HEK293 (cell line): ENCODE data around the gene PDZD8.

Source experiments
- CTCF ChIA-PET: fragments of 350-600 bp; formaldehyde crosslinking; extraction: SDS; loops from one replicate; lab custom pipeline; 2021; ENCODE audit warnings: antibody characterized with exemption; lab: Yijun Ruan, JAX
- POLR2A ChIA-PET: fragments of 300-600 bp; formaldehyde crosslinking; extraction: SDS; loops from one replicate; lab custom pipeline; 2020; ENCODE audit warnings: antibody characterized with exemption, inconsistent platforms; lab: Yijun Ruan, JAX
- H3K27ac ChIP-seq: fragments of 200-500 bp; sonication (Bioruptor generic); 2 replicates; pipeline ENCODE4 v1.5.1; 2014; ENCODE audit warnings: low read depth, low read length, control low read depth, inconsistent platforms; ENCODE audit errors: extremely low read depth
- H3K36me3 ChIP-seq, 2 experiments: fragments of 200-500 bp in 1 of 2; sonication (Bioruptor generic) in 1 of 2; 1 replicate in 1 of 2; 2 replicates in 1 of 2; pipeline ENCODE4 v1.5.1; 2014 to 2017; ENCODE audit warnings: inconsistent platforms in 2 of 2, low read length in 2 of 2; ENCODE audit not compliant: control insufficient read depth in 2 of 2, insufficient read depth in 1 of 2
- H3K4me1 ChIP-seq: fragments of 200-500 bp; sonication (Bioruptor generic); 2 replicates; pipeline ENCODE4 v1.5.1; 2014; ENCODE audit warnings: mild to moderate bottlenecking, low read length, inconsistent platforms; ENCODE audit not compliant: control insufficient read depth, insufficient read depth
- H3K4me3 ChIP-seq: 2 replicates; pipeline ENCODE4 v1.5.1; 2011; ENCODE audit warnings: low read depth, mild to moderate bottlenecking, control low read depth, low read length, moderate library complexity
- H3K9me3 ChIP-seq: fragments of 200-500 bp; sonication (Bioruptor generic); 2 replicates; pipeline ENCODE4 v1.5.1; 2014; ENCODE audit warnings: low read depth, low read length, inconsistent platforms; ENCODE audit not compliant: control insufficient read depth, insufficient read depth
- HIC1 ChIP-seq: fragments of 450-650 bp; formaldehyde crosslinking; IDR thresholded peaks from 2 replicates; pipeline ENCODE4 v1.5.1; 2016; ENCODE audit warnings: missing biosample characterization, missing genetic modification characterization
- KLF8 ChIP-seq: fragments of 450-650 bp; formaldehyde crosslinking; IDR thresholded peaks from 2 replicates; pipeline ENCODE4 v1.5.1; 2016; ENCODE audit warnings: missing biosample characterization, missing genetic modification characterization
- OVOL3 ChIP-seq: fragments of 450-650 bp; formaldehyde crosslinking; IDR thresholded peaks from 2 replicates; pipeline ENCODE4 v1.5.1; 2016; ENCODE audit warnings: missing biosample characterization, missing genetic modification characterization
- ZBTB48 ChIP-seq: fragments of 450-650 bp; formaldehyde crosslinking; IDR thresholded peaks from 2 replicates; pipeline ENCODE4 v1.5.1; 2016; ENCODE audit warnings: missing biosample characterization, missing genetic modification characterization
- ZBTB7A ChIP-seq: fragments of 450-650 bp; formaldehyde crosslinking; IDR thresholded peaks from 2 replicates; pipeline ENCODE4 v1.5.1; 2016; ENCODE audit warnings: low read depth, missing biosample characterization, missing genetic modification characterization
- ZNF10 ChIP-seq: fragments of 450-650 bp; formaldehyde crosslinking; IDR thresholded peaks from 2 replicates; pipeline ENCODE4 v1.5.1; 2017; ENCODE audit warnings: missing biosample characterization, missing genetic modification characterization
- ZNF138 ChIP-seq: fragments of 450-650 bp; formaldehyde crosslinking; IDR thresholded peaks from 2 replicates; pipeline ENCODE4 v1.5.1; 2016; ENCODE audit warnings: missing biosample characterization, missing genetic modification characterization, borderline replicate concordance
- ZNF274 ChIP-seq, 2 experiments: fragments of 200-500 bp in 1 of 2; fragments of 450-650 bp in 1 of 2; sonication (Bioruptor generic) in 1 of 2; formaldehyde crosslinking in 1 of 2; IDR thresholded peaks; 2 replicates each; pipeline versions ENCODE4 v1.5.1 to v1.6.1; 2014 to 2016; ENCODE audit warnings: borderline replicate concordance in 1 of 2, inconsistent platforms in 1 of 2, low read length in 1 of 2, missing biosample characterization in 1 of 2, missing genetic modification characterization in 1 of 2
- ZNF280C ChIP-seq: fragments of 450-650 bp; formaldehyde crosslinking; IDR thresholded peaks from 2 replicates; pipeline ENCODE4 v1.5.1; 2016; ENCODE audit warnings: missing biosample characterization, missing genetic modification characterization
- ZNF544 ChIP-seq: fragments of 450-650 bp; formaldehyde crosslinking; IDR thresholded peaks from 2 replicates; pipeline ENCODE4 v1.5.0; 2017; ENCODE audit warnings: missing biosample characterization, missing genetic modification characterization
- ZNF560 ChIP-seq: fragments of 450-650 bp; formaldehyde crosslinking; IDR thresholded peaks from 2 replicates; pipeline ENCODE4 v1.5.1; 2017; ENCODE audit warnings: missing biosample characterization, missing genetic modification characterization, borderline replicate concordance
- ZNF624 ChIP-seq: fragments of 450-650 bp; formaldehyde crosslinking; IDR thresholded peaks from 2 replicates; pipeline ENCODE4 v1.5.1; 2017; ENCODE audit warnings: missing biosample characterization, missing genetic modification characterization
- ZNF645 ChIP-seq: fragments of 450-650 bp; formaldehyde crosslinking; IDR thresholded peaks from 2 replicates; pipeline ENCODE4; 2016; ENCODE audit warnings: missing biosample characterization, missing genetic modification characterization
- ZNF701 ChIP-seq: fragments of 450-650 bp; formaldehyde crosslinking; IDR thresholded peaks from 2 replicates; pipeline ENCODE4 v1.5.1; 2016; ENCODE audit warnings: missing biosample characterization, missing genetic modification characterization
- ZNF747 ChIP-seq: fragments of 450-650 bp; formaldehyde crosslinking; IDR thresholded peaks from 2 replicates; pipeline ENCODE4 v1.5.1; 2016; ENCODE audit warnings: missing biosample characterization, missing genetic modification characterization
- ZSCAN23 ChIP-seq: fragments of 450-650 bp; formaldehyde crosslinking; IDR thresholded peaks from 2 replicates; pipeline ENCODE4 v1.5.1; 2016; ENCODE audit warnings: missing biosample characterization, missing genetic modification characterization

PDZD8 gene

GRCh38 chr10:117273980-117274379, 101.3 kb downstream of the PDZD8 start:
- Histone ChIP-seq H3K9me3 (no peaks in the 10 kb centered on the region), H3K27ac (no peak overlapping the region), H3K4me1 (no peaks in the 10 kb centered on the region), H3K36me3 (no peaks in the 10 kb centered on the region), H3K4me3 (no peak overlapping the region)
- ChIA-PET CTCF (no interaction called here), POLR2A (no interaction called here)
- TF ChIP-seq ZBTB48 (tag by site-specific recombination) (no peak), ZNF10 (no peak), ZSCAN23 (no peak), OVOL3 (tag by site-specific recombination) (no peak), ZNF274 (IDR thresholded peaks at IDR 0.05; ENCODE audit: low read length) (no peak), ZNF274 (tag by site-specific recombination; IDR thresholded peaks at IDR 0.05; ENCODE audit: borderline replicate concordance) (no peak), ZNF624 (tag by site-specific recombination) (no peak)

- no peak overlapping the region for H3K4me3 ChIP-seq
- POLR2A ChIA-PET, result no interaction called here
- no peaks in the 10 kb centered on the region for H3K36me3 ChIP-seq
- H3K27ac ChIP-seq, result no peak overlapping the region
- H3K9me3 ChIP-seq, result no peaks in the 10 kb centered on the region
- TF ChIP-seq HIC1 (tag by site-specific recombination) (no peak), ZNF747 (tag by site-specific recombination) (no peak), ZNF280C (no peak), ZNF701 (tag by site-specific recombination) (no peak), ZNF544 (tag by site-specific recombination) (no peak), ZNF645 (no peak), ZBTB7A (tag by site-specific recombination) (no peak), KLF8 (tag by site-specific recombination) (no peak), ZNF560 (tag by site-specific recombination) (no peak), ZNF138 (tag by site-specific recombination) (no peak)
- TF ChIP-seq, all 188 proteins: peak for 0
- CTCF ChIA-PET, result interaction anchor here (0.6 kb wide), 1 partner anchor 317 kb away, joined by 4 read pairs; no protein-coding TSS in a partner anchor
- H3K4me1 ChIP-seq, result no peaks in the 10 kb centered on the region
Measured at GRCh38 chr10:117272195-117273076, 102.8 kb downstream of the PDZD8 start.
